Measurements from ENCODE around the gene METAP1D.
"Not testable (repeated sequence)": the region's sequence is repeated elsewhere in the genome, so short reads cannot be mapped to it uniquely, and the experiment has no call there.

The METAP1D gene

DNA sequence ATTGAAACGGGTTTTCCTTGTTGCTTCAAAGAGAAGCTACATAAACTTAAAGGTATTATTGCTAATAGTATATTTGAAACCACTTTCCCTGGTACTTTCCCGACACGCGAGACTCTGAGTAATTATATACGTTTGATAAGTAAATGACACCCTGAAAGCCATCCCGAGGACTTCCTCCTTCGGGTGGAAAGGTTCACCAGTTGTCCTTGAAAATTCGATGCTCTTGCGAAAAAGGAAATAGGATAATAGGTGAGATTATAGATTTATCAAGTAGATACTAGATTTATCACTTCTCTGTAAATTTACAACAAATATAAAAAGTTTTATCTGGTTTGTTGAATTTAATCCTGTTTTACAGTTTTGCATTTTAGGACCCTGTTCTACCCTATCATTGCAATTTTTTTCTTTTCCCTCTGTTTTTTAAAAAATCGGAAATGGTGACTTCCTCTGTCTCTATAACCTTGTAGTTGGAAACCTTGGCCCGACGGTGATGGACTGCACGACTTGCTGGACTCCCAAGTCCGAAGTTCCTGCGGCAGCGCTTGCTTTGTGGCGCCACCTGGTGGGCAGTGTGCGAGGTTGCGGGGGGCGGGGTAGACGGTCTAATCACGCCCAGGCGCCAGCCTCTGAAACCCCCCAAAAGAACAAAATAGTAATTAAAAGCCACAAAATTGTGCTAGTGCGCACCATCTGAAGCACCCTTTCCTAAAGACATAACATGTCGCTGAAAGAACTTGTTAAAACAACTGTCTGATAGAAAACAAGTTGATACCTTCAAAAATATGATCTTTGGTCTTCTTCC lies 103.9 kb downstream of the METAP1D start:
- no peaks in the 10 kb centered on the region for H3K9me3 Mint-ChIP-seq (ENCODE audit: low read depth)
- no peaks in the 10 kb centered on the region for H3K36me3 Mint-ChIP-seq
- H3K4me3 Mint-ChIP-seq = peak overlapping the region; percentile 83
- H3K27me3 Mint-ChIP-seq = peaks cover 43% of the 10 kb centered on the region
- peaks cover 61% of the 10 kb centered on the region for H3K4me1 Mint-ChIP-seq (ENCODE audit: low read depth)
- peak overlapping the region; percentile 84 for H3K27ac Mint-ChIP-seq

DNA sequence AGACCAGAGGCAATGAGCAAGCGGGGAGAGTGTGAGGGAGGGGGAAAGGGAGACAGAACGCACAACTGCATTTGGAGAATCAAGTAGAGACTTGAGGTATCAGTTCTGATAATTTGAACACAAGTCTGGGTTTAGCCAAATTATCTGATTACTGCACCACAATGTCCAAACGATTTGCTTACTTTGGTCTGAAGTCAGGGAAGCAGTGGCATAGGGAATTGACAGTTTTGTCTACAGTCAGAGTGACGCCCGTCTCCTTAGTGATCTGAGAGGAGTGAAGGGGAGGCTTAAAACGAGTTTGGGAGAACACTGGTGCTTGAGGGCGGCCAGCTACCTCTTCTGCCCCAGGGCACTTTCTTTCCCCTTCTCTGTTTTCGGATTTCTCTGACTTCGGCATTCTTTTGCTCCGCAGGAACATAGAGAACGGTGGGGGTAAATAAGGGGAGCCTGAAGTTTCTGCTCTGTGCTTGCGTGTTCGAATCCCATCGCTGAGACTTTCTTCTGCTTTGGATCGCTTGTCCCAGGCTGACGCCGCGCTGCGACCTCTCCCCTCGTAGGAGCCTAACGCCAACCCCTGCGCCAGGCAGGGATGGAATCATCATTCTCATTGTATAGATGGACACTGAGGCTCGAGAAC lies 105.8 kb downstream of the METAP1D start:
- Mint-ChIP-seq H3K4me1 (ENCODE audit: low read depth) (peaks cover 60% of the 10 kb centered on the region), H3K27ac (no peak overlapping the region), H3K9me3 (ENCODE audit: low read depth) (no peaks in the 10 kb centered on the region), H3K4me3 (no peak overlapping the region), H3K27me3 (peaks cover 47% of the 10 kb centered on the region), H3K36me3 (no peaks in the 10 kb centered on the region)

DNA sequence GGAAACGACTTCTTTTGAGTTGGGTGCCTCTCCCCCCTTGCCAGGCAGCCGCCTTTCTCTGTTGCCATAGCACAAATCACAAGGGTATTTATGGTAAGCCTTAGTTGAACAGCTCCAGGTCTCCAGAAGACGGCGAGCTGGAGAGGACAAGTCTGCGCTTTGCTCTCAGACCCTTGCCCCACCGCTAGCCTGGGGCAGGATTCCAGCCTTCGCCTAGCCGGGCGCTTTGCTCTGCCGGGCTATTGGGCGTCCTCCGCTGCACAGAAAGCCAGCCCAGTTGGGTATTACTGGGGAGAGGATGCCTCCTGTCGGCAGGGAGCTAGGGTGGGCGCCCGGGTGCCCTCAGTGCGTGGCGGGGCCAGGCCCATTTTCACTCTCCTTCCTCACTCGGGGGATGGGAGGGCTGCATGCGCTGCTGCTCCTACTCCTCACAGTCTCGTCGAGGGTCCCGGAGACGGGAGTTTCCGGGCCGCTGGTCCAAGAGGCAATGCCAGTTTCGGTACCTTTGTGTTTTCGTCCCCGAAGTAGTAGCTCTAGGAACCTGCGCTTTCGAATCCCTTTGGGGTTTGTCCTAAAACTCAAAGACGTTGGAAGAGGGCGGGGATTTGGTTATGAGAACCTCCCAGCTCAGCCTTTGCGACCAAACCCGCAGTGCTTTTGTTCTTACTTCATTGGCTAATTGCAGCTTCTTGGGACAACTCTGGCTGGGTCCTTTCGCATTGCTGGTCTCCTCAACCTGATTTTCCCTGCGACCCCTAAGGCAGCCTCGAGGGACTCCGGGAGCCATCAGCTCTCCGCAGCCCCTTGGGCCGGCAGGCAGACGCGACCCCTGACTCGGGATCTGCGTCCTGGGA lies 106.6 kb downstream of the METAP1D start:
- H3K27ac Mint-ChIP-seq = no peak overlapping the region
- peak overlapping the region; percentile 34 for H3K4me3 Mint-ChIP-seq
- H3K4me1 Mint-ChIP-seq (ENCODE audit: low read depth) = peaks cover 55% of the 10 kb centered on the region
- peaks cover 48% of the 10 kb centered on the region for H3K27me3 Mint-ChIP-seq
- H3K36me3 Mint-ChIP-seq = no peaks in the 10 kb centered on the region
- no peaks in the 10 kb centered on the region for H3K9me3 Mint-ChIP-seq (ENCODE audit: low read depth)

DNA sequence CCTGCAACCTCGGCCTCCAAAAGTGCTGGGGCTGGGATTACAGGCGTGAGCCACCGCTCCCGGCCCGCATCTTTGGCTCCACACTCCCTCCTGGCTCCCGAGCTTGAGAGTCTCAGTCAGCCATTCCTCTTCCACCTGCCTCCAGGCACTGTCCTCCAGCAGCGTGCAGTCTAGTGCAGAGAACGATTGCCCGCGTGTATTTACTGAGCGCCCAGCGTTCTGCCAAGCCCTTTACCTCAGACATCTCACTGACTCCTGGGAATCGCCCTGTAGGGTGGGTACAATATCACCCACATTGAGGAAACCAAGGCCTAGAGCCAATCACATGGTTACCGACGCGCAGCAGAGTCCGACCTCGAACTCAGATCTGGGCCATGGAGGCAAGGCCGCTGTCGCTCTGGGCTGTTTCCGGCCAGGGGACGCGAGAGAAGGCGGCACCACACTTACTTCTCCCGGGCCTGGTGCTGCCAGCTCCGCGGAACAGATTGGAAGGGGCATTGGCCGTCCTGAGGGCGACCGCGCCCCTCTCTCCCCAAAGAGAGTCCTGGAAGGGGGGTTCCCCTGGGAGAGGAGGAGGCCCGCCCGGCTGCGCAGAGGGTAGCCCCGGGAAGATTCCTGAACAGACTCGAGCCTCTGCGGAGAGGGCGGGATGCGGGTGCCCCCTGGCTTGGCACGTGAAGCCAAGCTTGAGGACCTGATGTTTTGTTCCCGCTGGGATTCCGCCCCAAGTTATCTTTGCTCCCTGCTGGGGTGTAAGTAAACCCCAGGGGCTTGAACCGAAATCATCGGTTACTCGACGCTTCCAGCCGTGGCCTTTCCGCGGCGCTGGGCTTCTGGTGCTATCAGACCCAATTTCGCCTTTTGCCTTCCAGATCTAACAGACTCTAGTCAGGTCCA lies 108.2 kb downstream of the METAP1D start:
- peaks cover 41% of the 10 kb centered on the region for H3K27me3 Mint-ChIP-seq
- H3K9me3 Mint-ChIP-seq (ENCODE audit: low read depth) = no peaks in the 10 kb centered on the region
- peak overlapping the region; percentile 52 for H3K4me3 Mint-ChIP-seq
- H3K36me3 Mint-ChIP-seq = no peaks in the 10 kb centered on the region
- H3K4me1 Mint-ChIP-seq (ENCODE audit: low read depth) = peaks cover 44% of the 10 kb centered on the region
- H3K27ac Mint-ChIP-seq = no peak overlapping the region

DNA sequence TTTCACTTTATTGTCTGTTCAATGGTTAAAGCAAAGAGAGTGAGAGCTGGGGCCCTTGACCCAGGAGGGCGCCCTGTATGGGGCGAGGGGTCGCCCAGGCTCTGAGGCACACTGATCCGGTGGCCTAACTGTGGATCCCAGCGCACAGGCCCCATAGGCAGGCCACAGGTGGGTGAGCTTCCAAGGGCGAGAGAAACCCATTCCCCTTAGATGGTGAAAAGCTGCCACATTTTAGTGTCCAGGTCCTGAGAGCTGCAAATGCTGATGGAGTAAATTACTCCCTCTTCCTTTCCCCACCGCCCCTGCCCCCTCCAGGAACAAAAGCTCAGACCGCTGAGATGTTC lies 108.8 kb downstream of the METAP1D start:
- peak overlapping the region; percentile 44 for H3K4me3 Mint-ChIP-seq
- peaks cover 36% of the 10 kb centered on the region for H3K27me3 Mint-ChIP-seq
- no peaks in the 10 kb centered on the region for H3K36me3 Mint-ChIP-seq
- no peak overlapping the region for H3K27ac Mint-ChIP-seq
- H3K4me1 Mint-ChIP-seq (ENCODE audit: low read depth) = peaks cover 37% of the 10 kb centered on the region
- H3K9me3 Mint-ChIP-seq (ENCODE audit: low read depth) = no peaks in the 10 kb centered on the region

DNA sequence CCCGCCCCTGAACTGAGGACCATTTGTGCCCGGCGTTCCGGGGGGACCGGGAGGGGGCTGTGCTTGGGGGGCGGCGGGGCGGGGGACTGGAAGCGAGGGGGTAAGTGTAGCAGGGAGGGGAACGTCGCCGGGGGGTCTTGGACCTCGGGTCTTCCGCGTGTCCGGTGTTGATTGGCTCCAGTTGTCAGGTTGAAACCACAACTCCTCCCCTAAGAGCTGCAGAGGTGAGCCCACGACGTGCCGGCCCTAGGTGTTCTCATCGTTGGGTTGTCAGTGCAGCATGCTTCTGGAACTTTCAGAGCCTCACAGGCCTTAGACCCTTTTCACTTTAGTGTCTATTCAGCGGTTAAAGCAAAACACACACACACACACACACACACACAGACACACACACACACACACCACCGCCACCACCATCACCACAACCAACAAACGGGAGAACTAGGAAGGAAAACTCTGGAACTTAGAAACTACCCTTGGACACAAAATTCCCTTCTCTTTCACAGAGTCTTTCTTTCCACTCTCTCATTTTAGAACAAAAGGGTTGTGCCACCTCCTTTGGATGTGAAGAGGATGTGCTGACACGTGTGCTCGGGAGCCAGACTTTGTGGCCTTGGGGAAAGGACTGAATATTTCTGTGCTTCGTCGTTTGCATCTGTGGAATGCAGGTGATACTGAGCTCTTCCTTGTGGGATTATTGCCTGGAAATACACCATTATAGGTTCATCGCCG lies 109.7 kb downstream of the METAP1D start:
- Mint-ChIP-seq H3K4me1 (ENCODE audit: low read depth) (peaks cover 30% of the 10 kb centered on the region), H3K4me3 (no peak overlapping the region)

DNA sequence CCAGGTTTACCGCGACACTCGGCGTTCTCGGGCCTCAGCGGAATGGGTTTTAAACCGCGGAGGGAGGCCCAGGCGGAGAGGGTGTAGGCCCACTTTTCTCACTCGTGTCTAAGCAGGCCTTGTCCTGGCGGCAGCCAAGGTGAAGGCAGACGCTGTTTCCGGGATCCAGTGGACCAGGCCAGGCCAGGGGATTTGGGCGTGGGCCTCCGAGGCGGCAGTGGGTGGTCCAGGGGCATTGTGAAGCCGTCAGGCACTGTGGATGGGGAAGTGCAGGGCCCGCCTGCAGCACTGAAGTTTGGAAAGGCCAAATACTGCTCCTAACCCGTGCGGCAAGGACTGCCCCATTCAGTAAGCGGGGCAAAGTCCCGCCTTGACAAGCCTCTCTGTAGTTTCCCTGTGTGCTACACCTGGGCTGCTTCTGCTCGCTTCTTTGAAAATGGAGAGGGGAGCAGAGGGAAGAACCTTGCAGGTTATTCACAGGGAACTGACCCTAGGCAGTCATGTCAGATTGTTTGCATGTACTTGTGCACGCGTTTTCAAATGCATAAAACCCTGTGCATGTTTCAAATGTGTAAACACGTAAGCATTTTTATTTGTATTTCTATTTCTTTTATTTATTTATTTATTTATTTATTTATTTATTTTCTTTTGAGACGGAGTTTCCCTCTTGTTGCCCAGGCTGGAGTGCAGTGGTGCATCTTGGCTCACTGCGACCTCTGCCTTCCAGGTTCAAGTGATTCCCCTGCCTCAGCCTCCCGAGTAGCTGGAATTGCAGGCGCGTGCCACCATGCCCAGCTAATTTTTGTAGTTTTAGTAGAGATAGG lies 110.4 kb downstream of the METAP1D start:
- peaks cover 29% of the 10 kb centered on the region for H3K4me1 Mint-ChIP-seq (ENCODE audit: low read depth)
- H3K9me3 Mint-ChIP-seq (ENCODE audit: low read depth) = no peaks in the 10 kb centered on the region
- H3K4me3 Mint-ChIP-seq = no peak overlapping the region
- H3K36me3 Mint-ChIP-seq = no peaks in the 10 kb centered on the region
- peaks cover 31% of the 10 kb centered on the region for H3K27me3 Mint-ChIP-seq
- no peak overlapping the region for H3K27ac Mint-ChIP-seq

More for the DNA sequence above, 109.7 kb downstream of the METAP1D start:
- peaks cover 28% of the 10 kb centered on the region for H3K27me3 Mint-ChIP-seq
- H3K27ac Mint-ChIP-seq = no peak overlapping the region
- H3K9me3 Mint-ChIP-seq (ENCODE audit: low read depth) = no peaks in the 10 kb centered on the region
- H3K36me3 Mint-ChIP-seq = no peaks in the 10 kb centered on the region

DNA sequence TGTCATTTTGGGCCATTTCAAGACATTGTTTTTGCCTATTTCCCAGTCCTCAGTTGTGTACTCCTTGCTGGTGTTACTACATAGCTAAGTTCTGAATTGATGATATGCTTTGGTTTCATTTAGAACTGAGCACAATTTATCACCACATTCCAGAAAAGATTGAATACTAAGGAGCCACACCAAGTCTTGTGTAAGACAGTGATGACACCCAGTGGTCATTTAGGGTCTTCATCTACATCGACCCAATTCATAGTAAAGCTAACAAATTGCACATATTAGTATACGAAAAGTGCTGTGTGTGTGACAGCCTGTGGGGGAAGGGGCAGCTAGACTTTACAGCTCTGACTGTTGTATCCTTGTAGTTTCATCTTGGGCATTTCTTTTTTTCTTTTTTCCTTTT lies 113.9 kb downstream of the METAP1D start:
- no peak overlapping the region for H3K27ac Mint-ChIP-seq
- no peaks in the 10 kb centered on the region for H3K9me3 Mint-ChIP-seq (ENCODE audit: low read depth)
- H3K4me1 Mint-ChIP-seq (ENCODE audit: low read depth) = peaks cover 2% of the 10 kb centered on the region
- H3K36me3 Mint-ChIP-seq = no peaks in the 10 kb centered on the region
- peaks cover 13% of the 10 kb centered on the region for H3K27me3 Mint-ChIP-seq
- H3K4me3 Mint-ChIP-seq = no peak overlapping the region

DNA sequence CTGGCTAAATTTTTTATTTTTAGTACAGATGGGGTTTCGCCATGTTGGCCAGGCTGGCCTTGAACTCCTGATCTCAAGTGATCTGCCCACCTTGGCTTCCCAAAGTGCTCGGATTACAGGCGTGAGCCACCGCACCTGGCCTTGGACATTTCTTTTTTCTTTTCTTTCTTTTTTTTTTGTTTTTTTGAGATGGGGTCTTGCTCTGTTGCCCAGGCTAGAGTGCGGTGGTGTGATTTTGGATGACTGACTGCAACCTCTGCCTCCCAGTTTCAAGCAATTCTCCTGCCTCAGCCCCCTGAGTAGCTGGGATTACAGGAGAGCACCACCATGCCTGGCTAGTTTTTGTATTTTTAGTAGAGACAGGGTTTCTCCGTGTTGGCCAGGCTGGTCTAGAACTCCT lies 114.4 kb downstream of the METAP1D start:
- not testable (repeated sequence) for H3K27ac Mint-ChIP-seq; H3K9me3 Mint-ChIP-seq (ENCODE audit: low read depth); H3K4me3 Mint-ChIP-seq; H3K4me1 Mint-ChIP-seq (ENCODE audit: low read depth); H3K36me3 Mint-ChIP-seq
- H3K27me3 Mint-ChIP-seq = peaks cover 17% of the 10 kb centered on the region

DNA sequence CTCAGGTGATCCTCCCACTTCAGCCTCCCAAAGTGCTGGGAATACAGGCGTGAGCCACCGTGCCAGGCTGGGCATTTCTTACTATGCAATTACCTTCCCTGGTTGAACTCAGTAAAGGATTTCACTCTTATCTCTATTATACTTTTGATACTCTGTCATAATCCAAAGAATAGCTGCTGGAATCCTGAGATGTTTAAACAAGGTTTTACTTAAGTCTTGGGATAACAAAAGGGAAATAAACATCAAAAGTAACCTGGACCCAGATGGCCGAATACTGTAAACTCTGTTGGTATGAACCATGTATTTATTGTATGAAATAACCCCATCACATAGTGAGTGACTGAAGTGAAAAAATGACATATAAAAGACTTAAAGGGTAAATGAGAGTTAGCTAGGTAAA lies 114.8 kb downstream of the METAP1D start:
- Mint-ChIP-seq H3K4me1 (ENCODE audit: low read depth) (no peaks in the 10 kb centered on the region), H3K36me3 (no peaks in the 10 kb centered on the region), H3K27ac (no peak overlapping the region), H3K4me3 (no peak overlapping the region), H3K27me3 (peaks cover 16% of the 10 kb centered on the region), H3K9me3 (ENCODE audit: low read depth) (no peaks in the 10 kb centered on the region)

DNA sequence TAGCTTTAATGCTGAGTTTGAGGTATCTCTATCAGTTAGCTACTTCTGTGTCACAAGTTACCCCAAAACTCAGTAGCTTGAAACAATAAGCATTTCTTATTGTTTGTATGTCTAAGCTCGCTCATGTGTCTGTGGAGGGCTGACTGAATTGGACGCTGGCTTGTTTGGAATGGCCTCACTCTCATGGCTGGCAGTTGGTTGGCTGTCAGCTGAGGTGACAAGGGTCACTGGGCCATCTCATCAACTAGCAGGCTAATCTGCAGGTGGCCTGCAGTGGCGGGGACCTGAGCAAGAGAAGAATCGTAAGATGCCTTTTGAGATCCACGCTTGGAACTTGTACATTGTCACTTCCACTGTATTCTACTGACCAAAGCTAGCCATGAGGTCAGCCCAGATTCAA lies 116.4 kb downstream of the METAP1D start:
- Mint-ChIP-seq H3K4me3 (no peak overlapping the region), H3K27me3 (peaks cover 14% of the 10 kb centered on the region), H3K9me3 (ENCODE audit: low read depth) (no peaks in the 10 kb centered on the region), H3K27ac (no peak overlapping the region), H3K36me3 (no peaks in the 10 kb centered on the region), H3K4me1 (ENCODE audit: low read depth) (no peaks in the 10 kb centered on the region)

DNA sequence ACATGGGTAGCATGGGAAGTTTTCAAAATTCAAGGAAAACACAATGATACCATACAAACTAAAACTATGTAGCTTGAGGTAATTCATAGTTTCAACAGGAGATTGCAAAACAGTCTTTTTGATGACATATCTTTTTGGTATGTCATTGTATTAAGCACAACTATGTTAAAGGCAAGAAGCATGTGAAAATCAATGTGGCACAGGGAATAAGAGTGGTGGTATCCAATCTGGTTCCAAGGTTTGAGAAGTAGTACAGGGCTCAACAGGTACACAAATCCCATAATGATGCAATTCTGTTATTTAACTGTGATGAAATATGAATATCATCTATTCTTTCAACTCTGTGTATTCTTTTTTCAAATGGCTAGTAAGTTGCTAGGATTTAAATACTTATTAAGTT lies 119.3 kb downstream of the METAP1D start:
- no peak overlapping the region for H3K4me3 Mint-ChIP-seq
- H3K4me1 Mint-ChIP-seq (ENCODE audit: low read depth) = no peaks in the 10 kb centered on the region
- no peaks in the 10 kb centered on the region for H3K36me3 Mint-ChIP-seq
- H3K27me3 Mint-ChIP-seq = peaks cover 14% of the 10 kb centered on the region
- H3K9me3 Mint-ChIP-seq (ENCODE audit: low read depth) = no peaks in the 10 kb centered on the region
- H3K27ac Mint-ChIP-seq = no peak overlapping the region

DNA sequence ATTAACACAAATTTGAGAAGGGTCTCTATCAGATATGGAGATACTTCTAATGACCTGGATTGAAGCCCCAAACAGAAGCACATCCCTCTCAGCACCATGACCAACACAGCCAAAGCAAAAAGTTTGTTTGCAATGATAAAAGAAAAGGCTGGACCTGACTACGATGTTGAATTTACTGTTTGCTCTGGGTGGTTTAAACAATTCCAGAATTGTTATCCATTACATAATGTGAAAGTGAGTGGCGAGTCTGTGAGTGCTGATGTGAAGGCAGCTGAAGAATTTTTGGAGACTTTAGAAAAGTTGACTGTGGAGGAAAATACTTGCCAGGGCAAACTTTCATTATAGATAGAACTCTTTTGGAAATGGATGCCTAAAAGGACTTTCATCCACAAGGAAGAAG lies 120.4 kb downstream of the METAP1D start:
- Mint-ChIP-seq H3K27me3 (peaks cover 10% of the 10 kb centered on the region), H3K9me3 (ENCODE audit: low read depth) (no peaks in the 10 kb centered on the region), H3K4me3 (no peak overlapping the region), H3K36me3 (no peaks in the 10 kb centered on the region), H3K4me1 (ENCODE audit: low read depth) (no peaks in the 10 kb centered on the region), H3K27ac (no peak overlapping the region)

All from activated naive CD8-positive, alpha-beta T cell (primary cell).